Activated CD4-positive, alpha-beta T cell treated with anti-CD3 and anti-CD28 coated beads, Interleukin-2, amount 50 U/mL, for 16 hours (primary cell): ENCODE data around the gene NDUFA12.

Experiments used
- DNase-seq: peaks from one replicate; pipeline ENCODE4 v3.0.0-alpha.2; 2020

NDUFA12 gene

DNA sequence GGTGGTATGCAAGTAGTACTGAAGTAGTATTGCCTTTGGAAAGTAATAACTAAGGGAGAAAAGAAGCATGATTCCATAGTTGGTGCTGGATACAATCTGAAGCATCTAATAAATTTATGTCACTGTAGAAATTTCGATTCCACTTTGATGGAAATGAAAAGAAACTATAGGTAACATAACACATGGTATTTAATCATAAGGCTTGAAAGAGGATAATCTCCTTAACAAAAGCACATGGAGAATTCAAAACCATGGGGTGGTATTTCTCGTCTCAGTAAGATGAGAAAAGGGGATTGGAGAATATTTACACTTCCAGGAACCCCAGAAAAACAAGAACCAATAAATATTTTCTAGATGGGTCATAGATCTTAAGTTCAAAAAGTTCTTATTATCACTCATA, 72.7 kb downstream of the NDUFA12 start:
- no peak for DNase-seq

DNA sequence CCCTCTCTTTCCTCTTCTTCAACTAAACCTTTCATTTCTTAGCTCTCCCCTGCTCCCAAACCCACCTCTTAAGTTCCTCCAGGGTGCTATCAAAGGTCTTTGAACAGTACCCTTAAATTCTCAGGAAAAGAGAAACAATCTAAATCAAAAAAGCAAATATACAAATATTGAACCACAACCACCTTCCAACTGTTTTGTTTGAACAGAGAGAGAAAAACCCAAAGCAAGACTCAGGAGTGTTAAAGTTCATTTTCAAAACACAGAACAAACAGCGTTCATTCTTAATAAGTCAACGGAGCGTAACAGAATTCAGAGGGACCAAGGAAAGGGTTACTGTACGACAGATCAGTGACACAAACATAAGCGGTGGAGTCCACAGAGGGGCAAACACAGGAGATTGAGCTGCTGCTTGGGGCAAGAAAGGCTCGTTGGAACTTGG, 73.3 kb downstream of the NDUFA12 start:
- no peak for DNase-seq

DNA sequence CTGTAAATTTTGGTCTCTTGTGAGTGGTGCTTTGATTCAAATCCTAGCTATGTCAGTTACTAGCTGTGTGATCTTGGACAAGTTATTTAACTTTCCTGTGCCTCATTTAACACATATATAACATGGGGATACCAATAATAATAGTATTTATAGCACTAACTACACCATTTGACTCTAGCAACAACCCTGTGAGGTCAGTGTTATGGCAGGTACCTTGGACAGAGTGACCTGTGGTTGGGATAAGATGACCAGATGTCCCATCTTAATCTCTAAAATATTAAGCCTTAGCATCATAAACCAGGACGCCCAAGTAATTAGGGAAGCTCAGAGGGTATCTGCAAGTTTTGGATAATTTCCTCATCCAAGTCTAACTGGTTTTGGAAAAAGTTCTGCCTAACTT, 73.7 kb downstream of the NDUFA12 start:
- no peak for DNase-seq

DNA sequence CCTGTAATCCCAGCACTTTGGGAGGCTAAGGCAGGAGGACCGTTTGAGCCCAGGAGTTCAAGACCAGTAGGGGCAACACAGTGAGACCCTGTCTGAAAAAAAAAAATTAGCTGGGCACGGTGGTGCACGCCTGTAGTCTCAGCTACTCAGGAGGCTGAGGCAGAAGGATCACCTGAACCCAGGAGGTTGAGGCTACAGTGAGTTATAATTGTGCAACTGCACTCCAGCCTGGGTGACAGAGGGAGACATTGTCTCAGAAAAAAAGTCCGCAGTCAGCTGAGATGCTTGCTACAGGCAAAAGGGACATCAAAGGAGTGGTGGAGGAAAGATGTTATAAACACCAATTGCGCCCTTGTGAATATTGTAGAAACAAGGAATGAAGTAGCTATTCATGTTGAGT, 77.8 kb downstream of the NDUFA12 start:
- no peak for DNase-seq

DNA sequence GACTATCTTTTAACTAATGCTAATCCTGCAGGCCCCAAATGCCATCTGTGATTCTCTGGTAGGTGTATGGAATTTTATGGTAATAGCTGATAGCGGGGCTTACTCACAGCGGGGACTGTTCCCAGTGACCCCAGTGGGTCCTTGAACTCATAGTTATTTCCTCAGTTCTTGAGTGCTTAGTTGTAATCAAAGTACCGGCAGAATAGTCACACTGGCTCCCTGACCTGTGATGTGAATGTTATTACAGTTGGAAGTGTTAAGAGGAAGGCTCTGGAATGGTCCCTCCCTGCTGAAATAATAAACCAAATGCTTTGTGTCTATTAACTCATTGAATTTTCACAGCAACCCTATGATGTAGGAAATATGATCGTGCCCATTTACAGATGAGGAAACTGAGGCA, 78.3 kb downstream of the NDUFA12 start:
- no peak for DNase-seq

DNA sequence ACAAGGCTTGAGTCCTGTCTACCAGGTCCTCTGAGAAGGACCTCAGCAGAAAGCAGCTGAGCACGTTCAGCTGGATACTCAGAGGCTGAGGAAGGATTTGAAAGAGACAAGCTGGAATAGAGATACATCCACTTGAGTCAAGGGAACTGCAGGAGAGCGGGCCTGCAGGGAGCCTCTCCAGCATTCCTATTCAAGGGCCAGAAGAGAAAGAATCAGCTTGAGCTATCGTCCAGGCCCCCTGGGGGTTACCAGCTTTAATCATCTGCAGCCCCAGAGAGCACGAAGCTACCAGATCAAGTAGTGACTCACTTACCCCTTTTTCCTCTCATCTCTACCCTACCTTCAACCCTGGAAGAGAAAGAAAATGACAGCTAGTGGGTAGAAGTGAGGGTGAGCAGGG, 80.9 kb downstream of the NDUFA12 start:
- no peak for DNase-seq
